NCI-H2196 treated with DMSO at 0.1 percent for 48 hours (cell line): ENCODE measurements around the gene BANP.
"Not testable (repeated sequence)": the region's sequence is repeated elsewhere in the genome, so short reads cannot be mapped to it uniquely, and the experiment has no call there.

Experiments
- DNase-seq: peaks from one replicate; lab custom pipeline; 2025; ENCODE audit not compliant: unreplicated experiment; lab: John Stamatoyannopoulos, UW

BANP gene

GRCh38 chr16:87990254-87990653 is 39.0 kb downstream of the BANP start:
- not testable (repeated sequence) for DNase-seq

- DNase-seq: not testable (repeated sequence)
Measured at GRCh38 chr16:87992142-87992541, 40.9 kb downstream of the BANP start.

GRCh38 chr16:87993901-87994300 is 42.7 kb downstream of the BANP start:
- DNase-seq: no peak

GRCh38 chr16:87995644-87996043 is 44.4 kb downstream of the BANP start:
- no peak for DNase-seq

- DNase-seq: no peak
Measured at GRCh38 chr16:87996962-87997880, 46.0 kb downstream of the BANP start.

GRCh38 chr16:87998184-87998793 is 47.1 kb downstream of the BANP start:
- DNase-seq: not testable (repeated sequence)

GRCh38 chr16:87998992-87999391 is 47.8 kb downstream of the BANP start:
- not testable (repeated sequence) for DNase-seq

GRCh38 chr16:88002211-88002610 is 51.0 kb downstream of the BANP start:
- DNase-seq: no peak

GRCh38 chr16:88002749-88003148 is 51.5 kb downstream of the BANP start:
- no peak for DNase-seq

- DNase-seq: no peak
Measured at GRCh38 chr16:88003316-88003715, 52.1 kb downstream of the BANP start.

- DNase-seq: no peak
Measured at GRCh38 chr16:88003736-88004135, 52.5 kb downstream of the BANP start.

GRCh38 chr16:88004391-88004790 is 53.2 kb downstream of the BANP start:
- DNase-seq: no peak

- no peak for DNase-seq
Measured at GRCh38 chr16:88005181-88005581, 53.9 kb downstream of the BANP start.

GRCh38 chr16:88005968-88006367 is 54.7 kb downstream of the BANP start:
- DNase-seq: no peak

- DNase-seq: no peak
Measured at GRCh38 chr16:88007321-88007731, 56.1 kb downstream of the BANP start.

GRCh38 chr16:88008840-88009239 is 57.6 kb downstream of the BANP start:
- DNase-seq: no peak

- no peak for DNase-seq
Measured at GRCh38 chr16:88009563-88010342, 58.5 kb downstream of the BANP start.

GRCh38 chr16:88010343-88010967 is 59.2 kb downstream of the BANP start:
- DNase-seq: no peak

- DNase-seq: no peak
Measured at GRCh38 chr16:88010968-88011483, 59.8 kb downstream of the BANP start.

GRCh38 chr16:88012360-88012759 is 61.1 kb downstream of the BANP start:
- no peak for DNase-seq

- no peak for DNase-seq
Measured at GRCh38 chr16:88013091-88013609, 61.9 kb downstream of the BANP start.
